H4 (cell line): ENCODE results near the gene NCS1. TPM values are rescaled to one million over a fixed set of nuclear protein-coding genes. Genes with fewer than 3 reads are reported as not detected.

Experiments
- total RNA-seq: library from RNA; depleted of rRNA; stranded (reverse); fragments of >200 nt; shearing (Covaris generic); gene quantifications from 2 replicates; pipeline ENCODE4 v1.2.3, GENCODE V29; 2014; rRNA removed

The NCS1 gene
- total RNA-seq, 1 experiment from 2014 or later = 40.3 TPM

Other genes with a start within 250 kb of the NCS1 start
- 19.2 and 24.7 TPM in 2 replicates for gene FNBP1, start 129.2 kb upstream of the NCS1 start, total RNA-seq
- gene GPR107, start 118.5 kb upstream of the NCS1 start, total RNA-seq = 13.0 and 21.3 TPM in 2 replicates
- gene HMCN2, start 93.4 kb downstream of the NCS1 start, total RNA-seq = 0.10 TPM in 1 of 2 replicates, not detected in the other